Caco-2 (cell line): ENCODE measurements around the gene ADAM12. TPM values are rescaled to one million over a fixed set of nuclear protein-coding genes. Genes with fewer than 3 reads are reported as not detected.

Experiments used
- BruUV-seq: library from RNA; stranded (reverse); fragments of 400-500 nt; replicated peaks from 2 replicates; lab custom pipeline; 2021; lab: Mats Ljungman, UMichigan
- CTCF ChIA-PET: fragments of 300-600 bp; sonication (Branson Sonifier 250); formaldehyde crosslinking; loops from one replicate; lab custom pipeline; 2022; ENCODE audit warnings: antibody characterized with exemption; lab: Charles Lee
- POLR2A ChIA-PET: fragments of 300-600 bp; sonication (Branson Sonifier 250); formaldehyde crosslinking; loops from one replicate; lab custom pipeline; 2022; ENCODE audit warnings: antibody characterized with exemption; lab: Charles Lee
- DNase-seq, 2 experiments: peaks; one replicate each; pipeline versions ENCODE4 v3.0.0 to v3.0.0-alpha.2; 2020 to 2022
- H3K27me3 ChIP-seq: replicated peaks from 2 replicates; pipeline ENCODE4 v1.6.0; 2011; ENCODE audit warnings: low read length; ENCODE audit not compliant: control insufficient read depth, insufficient read depth
- H3K36me3 ChIP-seq: 2 replicates; pipeline ENCODE4 v1.5.1; 2011; ENCODE audit warnings: low read length; ENCODE audit not compliant: control insufficient read depth, insufficient read depth
- H3K4me1 ChIP-seq: fragments of 250-450 bp; sonication (Bioruptor Pico); 2 replicates; pipeline ENCODE4 v1.5.1; 2020; ENCODE audit warnings: mild to moderate bottlenecking
- H3K4me3 ChIP-seq: 2 replicates; pipeline ENCODE4 v1.5.1; 2011; ENCODE audit warnings: low read depth, mild to moderate bottlenecking, control low read depth, low read length
- H3K9me3 ChIP-seq: fragments of 250-450 bp; sonication (Bioruptor Pico); 2 replicates; pipeline ENCODE4 v1.5.1; 2020; ENCODE audit warnings: mild to moderate bottlenecking, moderate library complexity
- H3K27ac Mint-ChIP-seq: one replicate; pipeline ENCODE4 v1.8.0; 2022; ENCODE audit warnings: mixed read lengths; ENCODE audit not compliant: unreplicated experiment
- H3K27me3 Mint-ChIP-seq: one replicate; pipeline ENCODE4 v1.8.0; 2022; ENCODE audit warnings: mixed read lengths; ENCODE audit not compliant: insufficient read depth, unreplicated experiment
- H3K36me3 Mint-ChIP-seq: one replicate; pipeline ENCODE4 v1.8.0; 2022; ENCODE audit warnings: mild to moderate bottlenecking, mixed read lengths; ENCODE audit not compliant: insufficient read depth, unreplicated experiment
- H3K4me1 Mint-ChIP-seq: one replicate; pipeline ENCODE4 v1.8.0; 2022; ENCODE audit warnings: low read depth, mixed read lengths; ENCODE audit not compliant: unreplicated experiment
- H3K4me3 Mint-ChIP-seq: one replicate; pipeline ENCODE4 v1.8.0; 2022; ENCODE audit warnings: mild to moderate bottlenecking, moderate library complexity, mixed read lengths; ENCODE audit not compliant: unreplicated experiment
- H3K9me3 Mint-ChIP-seq: one replicate; pipeline ENCODE4 v1.8.0; 2022; ENCODE audit warnings: mixed read lengths; ENCODE audit not compliant: unreplicated experiment
- intact Hi-C: fragments of 100-400 bp; cut with micrococcal nuclease; formaldehyde crosslinking; loops from one replicate; pipeline ENCODE4 v1.10.0; 2022; ENCODE audit not compliant: unreplicated experiment
- total RNA-seq: library from RNA; stranded (reverse); gene quantifications from 2 replicates; pipeline ENCODE4 v1.2.3, GENCODE V29; 2022
- TF ChIP-seq, protein P1 (sequence below), 2 experiments: fragments of 200-600 bp in 1 of 2; IDR thresholded peaks; 1 replicate in 1 of 2; 2 replicates in 1 of 2; pipeline versions ENCODE4 v1.5.1 to v1.8.0; 2011 to 2022; ENCODE audit warnings: antibody characterized with exemption in 1 of 2, control low read depth in 1 of 2, inconsistent platforms in 1 of 2, low read depth in 1 of 2, low read length in 1 of 2, mild to moderate bottlenecking in 1 of 2, moderate library complexity in 1 of 2; ENCODE audit not compliant: insufficient read depth in 1 of 2, severe bottlenecking in 1 of 2, unreplicated experiment in 1 of 2

The ADAM12 gene
- total RNA-seq, 1 experiment from 2014 or later, result not detected

DNA sequence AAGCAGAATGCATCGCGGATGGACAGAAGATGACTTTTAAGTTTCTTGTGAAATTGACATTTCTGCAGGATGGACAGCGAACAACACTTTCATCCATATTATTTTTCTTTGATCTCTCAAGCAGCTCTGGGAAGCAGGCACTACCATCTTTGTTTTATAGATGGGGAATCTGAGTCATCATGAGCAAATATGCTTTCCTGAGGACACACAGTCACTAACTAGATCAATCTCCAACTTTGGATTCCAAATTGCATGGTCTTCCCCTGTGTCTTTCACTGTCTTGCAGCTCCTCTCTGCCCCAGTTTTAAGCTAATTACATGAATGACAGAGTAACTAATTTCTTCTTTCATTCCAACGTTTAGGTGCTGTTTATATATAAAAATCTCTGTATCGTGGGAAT, 201.5 kb downstream of the ADAM12 start:
- no peak overlapping the region for H3K4me3 Mint-ChIP-seq
- ChIA-PET CTCF (no interaction called here), POLR2A (no interaction called here)
- no TSS peak for BruUV-seq
- H3K36me3 Mint-ChIP-seq, result no peaks in the 10 kb centered on the region
- H3K27me3 Mint-ChIP-seq, result peaks cover 20% of the 10 kb centered on the region
- no peak for DNase-seq
- H3K9me3 ChIP-seq, result no peaks in the 10 kb centered on the region
- no peaks in the 10 kb centered on the region for H3K36me3 ChIP-seq
- H3K4me1 ChIP-seq, result no peaks in the 10 kb centered on the region
- H3K4me1 Mint-ChIP-seq, result no peaks in the 10 kb centered on the region
- TF ChIP-seq, protein P1, sequence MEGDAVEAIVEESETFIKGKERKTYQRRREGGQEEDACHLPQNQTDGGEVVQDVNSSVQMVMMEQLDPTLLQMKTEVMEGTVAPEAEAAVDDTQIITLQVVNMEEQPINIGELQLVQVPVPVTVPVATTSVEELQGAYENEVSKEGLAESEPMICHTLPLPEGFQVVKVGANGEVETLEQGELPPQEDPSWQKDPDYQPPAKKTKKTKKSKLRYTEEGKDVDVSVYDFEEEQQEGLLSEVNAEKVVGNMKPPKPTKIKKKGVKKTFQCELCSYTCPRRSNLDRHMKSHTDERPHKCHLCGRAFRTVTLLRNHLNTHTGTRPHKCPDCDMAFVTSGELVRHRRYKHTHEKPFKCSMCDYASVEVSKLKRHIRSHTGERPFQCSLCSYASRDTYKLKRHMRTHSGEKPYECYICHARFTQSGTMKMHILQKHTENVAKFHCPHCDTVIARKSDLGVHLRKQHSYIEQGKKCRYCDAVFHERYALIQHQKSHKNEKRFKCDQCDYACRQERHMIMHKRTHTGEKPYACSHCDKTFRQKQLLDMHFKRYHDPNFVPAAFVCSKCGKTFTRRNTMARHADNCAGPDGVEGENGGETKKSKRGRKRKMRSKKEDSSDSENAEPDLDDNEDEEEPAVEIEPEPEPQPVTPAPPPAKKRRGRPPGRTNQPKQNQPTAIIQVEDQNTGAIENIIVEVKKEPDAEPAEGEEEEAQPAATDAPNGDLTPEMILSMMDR (IDR thresholded peaks at IDR 0.05; ENCODE audit: insufficient read depth in 1 of 2, low read depth in 1 of 2, low read length in 1 of 2, severe bottlenecking in 1 of 2, unreplicated experiment in 1 of 2), result no peak
- no peak overlapping the region for H3K27ac Mint-ChIP-seq
- H3K9me3 Mint-ChIP-seq, result peaks cover 14% of the 10 kb centered on the region
- peaks cover 2% of the 10 kb centered on the region; the same call in 1 of the 2 replicates for H3K27me3 ChIP-seq
- intact Hi-C loops, result no loop called here
- no peak overlapping the region for H3K4me3 ChIP-seq

DNA sequence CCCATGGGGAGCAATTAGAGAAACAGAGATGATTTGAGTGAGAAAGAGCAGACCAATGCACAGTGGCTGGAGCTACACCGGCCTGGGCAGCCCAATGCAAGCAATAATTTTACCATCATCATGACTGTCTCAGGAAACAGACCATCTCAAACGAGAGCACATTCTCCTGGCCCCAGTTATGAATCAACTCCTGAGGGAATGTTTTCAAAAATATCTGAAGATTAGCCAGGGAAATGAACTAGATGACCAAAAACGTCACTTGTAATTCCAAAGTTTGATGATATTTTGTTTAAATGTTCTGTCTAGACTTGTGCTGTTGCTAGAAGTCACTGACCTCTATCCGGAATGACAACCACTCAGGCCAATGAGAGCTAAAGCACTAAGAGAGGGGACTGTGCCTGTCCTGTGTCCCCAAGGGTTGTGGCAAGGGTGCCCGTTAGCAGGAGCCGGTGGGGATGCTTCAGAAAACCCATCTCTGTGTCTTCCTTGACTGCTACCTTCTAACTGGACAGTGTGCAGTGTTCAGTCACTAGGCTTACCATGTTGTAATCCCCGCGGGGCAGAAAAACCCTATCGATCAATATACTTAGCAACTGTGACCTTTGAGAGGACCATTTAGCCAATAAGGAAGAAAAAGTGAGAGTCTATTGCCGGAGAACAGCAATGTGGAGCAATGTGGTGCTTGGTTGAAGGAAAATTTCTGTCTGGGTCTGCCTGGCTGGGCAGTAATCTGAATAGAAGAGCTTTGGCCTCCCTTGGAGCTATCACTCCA, 202.4 kb downstream of the ADAM12 start:
- Histone ChIP-seq H3K9me3 (no peaks in the 10 kb centered on the region), H3K36me3 (no peaks in the 10 kb centered on the region), H3K27me3 (peaks cover 2% of the 10 kb centered on the region; the same call in 1 of the 2 replicates), H3K4me3 (no peak overlapping the region), H3K4me1 (no peaks in the 10 kb centered on the region)
- Mint-ChIP-seq H3K9me3 (peaks cover 5% of the 10 kb centered on the region), H3K27me3 (peaks cover 21% of the 10 kb centered on the region), H3K36me3 (no peaks in the 10 kb centered on the region), H3K4me1 (no peaks in the 10 kb centered on the region), H3K27ac (no peak overlapping the region), H3K4me3 (no peak overlapping the region)
- intact Hi-C loops, result no loop called here
- ChIA-PET POLR2A (no interaction called here), CTCF (no interaction called here)
- no peak for DNase-seq
- no TSS peak for BruUV-seq
- TF ChIP-seq, protein P1 (IDR thresholded peaks at IDR 0.05; ENCODE audit: insufficient read depth in 1 of 2, low read depth in 1 of 2, low read length in 1 of 2, severe bottlenecking in 1 of 2, unreplicated experiment in 1 of 2), result no peak

- Mint-ChIP-seq H3K27me3 (peaks cover 20% of the 10 kb centered on the region), H3K27ac (no peak overlapping the region), H3K4me1 (no peaks in the 10 kb centered on the region), H3K36me3 (no peaks in the 10 kb centered on the region), H3K4me3 (no peak overlapping the region), H3K9me3 (no peaks in the 10 kb centered on the region)
- TF ChIP-seq, protein P1 (IDR thresholded peaks at IDR 0.05; ENCODE audit: insufficient read depth in 1 of 2, low read depth in 1 of 2, low read length in 1 of 2, severe bottlenecking in 1 of 2, unreplicated experiment in 1 of 2), result no peak
- ChIA-PET POLR2A (no interaction called here), CTCF (no interaction called here)
- Histone ChIP-seq H3K4me3 (no peak overlapping the region), H3K4me1 (no peaks in the 10 kb centered on the region), H3K9me3 (no peaks in the 10 kb centered on the region), H3K27me3 (no peaks in the 10 kb centered on the region), H3K36me3 (no peaks in the 10 kb centered on the region)
- BruUV-seq, result no TSS peak
- intact Hi-C loops, result no loop called here
- DNase-seq, result no peak
Observed at GRCh38 chr10:126181626-126182025, 206.7 kb downstream of the ADAM12 start.
